ENCODE data around the gene NBAS. TPM values are rescaled to one million over a fixed set of nuclear protein-coding genes. Genes with fewer than 3 reads are reported as not detected.

NBAS gene
- polyA plus RNA-seq, 1 donor (not counting 4 experiments of a cell fraction or from before 2014, with no cell fraction given): 27.9 TPM

DNA sequence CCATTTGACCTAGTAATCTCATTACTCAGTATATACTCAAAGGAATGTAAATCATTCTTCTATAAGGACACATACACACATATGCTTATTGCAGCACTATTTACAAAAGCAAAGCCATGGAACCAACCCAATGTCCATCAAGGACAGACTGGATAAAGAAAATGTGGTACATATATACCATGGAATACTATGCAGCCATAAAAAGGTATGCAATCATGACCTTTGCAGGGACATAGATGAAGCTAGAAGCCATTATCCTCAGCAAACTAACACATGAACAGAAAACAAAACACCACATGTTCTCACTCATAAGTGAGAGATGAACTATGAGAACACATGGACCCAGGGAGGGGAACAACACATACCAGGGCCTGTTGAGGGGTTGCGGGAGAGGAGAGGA lies 214.5 kb downstream of the NBAS start:
- H3K9me3 ChIP-seq (ENCODE audit: control insufficient read depth, low read depth, low read length): no peaks in the 10 kb centered on the region
- H2AFZ ChIP-seq (ENCODE audit: control insufficient read depth, low read length): no peak overlapping the region
- no peaks in the 10 kb centered on the region for H3K9me1 ChIP-seq (ENCODE audit: control insufficient read depth, extremely low read depth, insufficient read depth, low read length)
- H3K79me2 ChIP-seq (ENCODE audit: control insufficient read depth, insufficient read depth, low read length): no peaks in the 10 kb centered on the region
- H3K4me2 ChIP-seq (ENCODE audit: control insufficient read depth, extremely low read depth, insufficient read depth, low read depth, low read length): no peak overlapping the region
- no peak for FAIRE-seq
- no peak for TF ChIP-seq EZH2 (IDR thresholded peaks at IDR 0.05; ENCODE audit: low read length)
- TF ChIP-seq, protein P1, sequence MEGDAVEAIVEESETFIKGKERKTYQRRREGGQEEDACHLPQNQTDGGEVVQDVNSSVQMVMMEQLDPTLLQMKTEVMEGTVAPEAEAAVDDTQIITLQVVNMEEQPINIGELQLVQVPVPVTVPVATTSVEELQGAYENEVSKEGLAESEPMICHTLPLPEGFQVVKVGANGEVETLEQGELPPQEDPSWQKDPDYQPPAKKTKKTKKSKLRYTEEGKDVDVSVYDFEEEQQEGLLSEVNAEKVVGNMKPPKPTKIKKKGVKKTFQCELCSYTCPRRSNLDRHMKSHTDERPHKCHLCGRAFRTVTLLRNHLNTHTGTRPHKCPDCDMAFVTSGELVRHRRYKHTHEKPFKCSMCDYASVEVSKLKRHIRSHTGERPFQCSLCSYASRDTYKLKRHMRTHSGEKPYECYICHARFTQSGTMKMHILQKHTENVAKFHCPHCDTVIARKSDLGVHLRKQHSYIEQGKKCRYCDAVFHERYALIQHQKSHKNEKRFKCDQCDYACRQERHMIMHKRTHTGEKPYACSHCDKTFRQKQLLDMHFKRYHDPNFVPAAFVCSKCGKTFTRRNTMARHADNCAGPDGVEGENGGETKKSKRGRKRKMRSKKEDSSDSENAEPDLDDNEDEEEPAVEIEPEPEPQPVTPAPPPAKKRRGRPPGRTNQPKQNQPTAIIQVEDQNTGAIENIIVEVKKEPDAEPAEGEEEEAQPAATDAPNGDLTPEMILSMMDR (optimal IDR thresholded peaks at IDR 0.05 in 1 of 3, IDR thresholded peaks at IDR 0.05 in 1 of 3, conservative IDR thresholded peaks at IDR 0.05 in 1 of 3; ENCODE audit: extremely low read depth in 1 of 3, insufficient read depth in 2 of 3, low read length in 3 of 3): no peak
- dilution Hi-C loops (cut with MboI; ENCODE audit: extremely low pct_ligation_motif_present, low sequenced_read_pairs): no loop called here
- no peaks in the 10 kb centered on the region for H4K20me1 ChIP-seq (ENCODE audit: control insufficient read depth, extremely low read depth, insufficient read depth, low read length)
- DNase-seq (ENCODE audit: low read depth, low spot score): no peak
- peaks cover 0 to 3% of the 10 kb centered on the region in 2 experiments for H3K36me3 ChIP-seq (ENCODE audit: control insufficient read depth in 2 of 2, extremely low read depth in 1 of 2, insufficient read depth in 2 of 2, low read length in 2 of 2)
- H3K27me3 ChIP-seq (ENCODE audit: control insufficient read depth, extremely low read depth, insufficient read depth, low read length): no peaks in the 10 kb centered on the region
- H3K4me1 ChIP-seq (ENCODE audit: control insufficient read depth, extremely low read depth, insufficient read depth, low read length): no peaks in the 10 kb centered on the region
- no peak overlapping the region for H3K4me3 ChIP-seq (ENCODE audit: control insufficient read depth in 2 of 3, extremely low read depth in 1 of 3, insufficient read depth in 2 of 3, low read depth in 1 of 3, low read length in 3 of 3)
- no peak overlapping the region for H3K9ac ChIP-seq (ENCODE audit: control insufficient read depth, extremely low read depth, insufficient read depth, low read length)
- no peak overlapping the region for H3K27ac ChIP-seq (ENCODE audit: control insufficient read depth, insufficient read depth, low read length)

DNA sequence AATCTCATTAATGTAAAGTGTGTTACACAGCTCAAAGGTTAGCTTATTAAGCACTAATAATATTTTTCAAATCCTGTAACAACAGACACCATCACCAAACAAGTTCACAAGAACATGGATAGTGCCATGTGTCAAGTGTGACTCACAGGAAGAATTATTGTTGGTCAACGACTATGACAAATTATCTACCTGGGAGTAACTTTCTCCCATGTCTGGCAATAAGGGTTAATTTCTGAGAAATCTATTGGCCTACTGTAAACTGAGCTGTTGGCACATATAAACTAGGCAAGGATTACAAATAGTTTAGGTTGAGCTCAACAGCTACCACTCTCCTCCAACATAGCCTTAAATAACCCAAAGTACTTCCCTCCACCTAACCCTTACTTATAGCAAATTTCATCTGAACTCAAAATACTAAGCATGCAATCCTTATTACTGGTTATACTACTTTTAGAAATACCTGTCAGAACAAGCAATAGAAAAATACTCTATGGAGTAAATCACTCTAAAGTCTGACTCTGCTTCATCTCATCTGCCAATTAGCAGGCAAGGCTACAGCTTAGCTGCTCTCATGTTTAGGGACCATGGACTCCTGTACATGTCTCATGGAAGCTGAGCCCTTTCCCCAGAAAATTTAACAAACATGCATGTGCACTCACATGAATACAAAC lies 223.0 kb downstream of the NBAS start:
- Histone ChIP-seq H3K9me1 (ENCODE audit: control insufficient read depth, extremely low read depth, insufficient read depth, low read length) (no peaks in the 10 kb centered on the region), H3K27ac (ENCODE audit: control insufficient read depth, insufficient read depth, low read length) (peak overlapping the region; percentile 86), H4K20me1 (ENCODE audit: control insufficient read depth, extremely low read depth, insufficient read depth, low read length) (no peaks in the 10 kb centered on the region), H3K79me2 (ENCODE audit: control insufficient read depth, insufficient read depth, low read length) (no peaks in the 10 kb centered on the region), H3K9me3 (ENCODE audit: control insufficient read depth, low read depth, low read length) (no peaks in the 10 kb centered on the region), H3K4me1 (ENCODE audit: control insufficient read depth, extremely low read depth, insufficient read depth, low read length) (peaks cover 27% of the 10 kb centered on the region), H3K4me2 (ENCODE audit: control insufficient read depth, extremely low read depth, insufficient read depth, low read depth, low read length) (peak overlapping the region; percentile 86), H2AFZ (ENCODE audit: control insufficient read depth, low read length) (no peak overlapping the region), H3K36me3 (ENCODE audit: control insufficient read depth in 2 of 2, extremely low read depth in 1 of 2, insufficient read depth in 2 of 2, low read length in 2 of 2) (no peaks in the 10 kb centered on the region), H3K9ac (ENCODE audit: control insufficient read depth, extremely low read depth, insufficient read depth, low read length) (peak overlapping the region; percentile 26), H3K27me3 (ENCODE audit: control insufficient read depth, extremely low read depth, insufficient read depth, low read length) (no peaks in the 10 kb centered on the region), H3K4me3 (ENCODE audit: control insufficient read depth in 2 of 3, extremely low read depth in 1 of 3, insufficient read depth in 2 of 3, low read depth in 1 of 3, low read length in 3 of 3) (peak overlapping the region in 2 of 3 experiments; percentile 2 to 17)
- no peak for DNase-seq (ENCODE audit: low read depth, low spot score)
- dilution Hi-C loops (cut with MboI; ENCODE audit: extremely low pct_ligation_motif_present, low sequenced_read_pairs): no loop called here
- FAIRE-seq: peak; percentile 71
- TF ChIP-seq, protein P1 (optimal IDR thresholded peaks at IDR 0.05 in 1 of 3, IDR thresholded peaks at IDR 0.05 in 1 of 3, conservative IDR thresholded peaks at IDR 0.05 in 1 of 3; ENCODE audit: extremely low read depth in 1 of 3, insufficient read depth in 2 of 3, low read length in 3 of 3): no peak
- no peak for TF ChIP-seq EZH2 (IDR thresholded peaks at IDR 0.05; ENCODE audit: low read length)

Measured in keratinocyte (primary cell).